Measurements from ENCODE around the gene CYP4X1.
"Not testable (repeated sequence)": the region's sequence is repeated elsewhere in the genome, so short reads cannot be mapped to it uniquely, and the experiment has no call there.

The CYP4X1 gene

GRCh38 chr1:47023268-47024140, at the start of gene CYP4X1:
Gene CYP4X1 (plus strand): TSS chr1:47023669. CDS start chr1:47023818, 149 bp downstream.
- DNase-seq (ENCODE audit: low read depth in 2 of 3, low spot score in 2 of 3): no peak

DNA sequence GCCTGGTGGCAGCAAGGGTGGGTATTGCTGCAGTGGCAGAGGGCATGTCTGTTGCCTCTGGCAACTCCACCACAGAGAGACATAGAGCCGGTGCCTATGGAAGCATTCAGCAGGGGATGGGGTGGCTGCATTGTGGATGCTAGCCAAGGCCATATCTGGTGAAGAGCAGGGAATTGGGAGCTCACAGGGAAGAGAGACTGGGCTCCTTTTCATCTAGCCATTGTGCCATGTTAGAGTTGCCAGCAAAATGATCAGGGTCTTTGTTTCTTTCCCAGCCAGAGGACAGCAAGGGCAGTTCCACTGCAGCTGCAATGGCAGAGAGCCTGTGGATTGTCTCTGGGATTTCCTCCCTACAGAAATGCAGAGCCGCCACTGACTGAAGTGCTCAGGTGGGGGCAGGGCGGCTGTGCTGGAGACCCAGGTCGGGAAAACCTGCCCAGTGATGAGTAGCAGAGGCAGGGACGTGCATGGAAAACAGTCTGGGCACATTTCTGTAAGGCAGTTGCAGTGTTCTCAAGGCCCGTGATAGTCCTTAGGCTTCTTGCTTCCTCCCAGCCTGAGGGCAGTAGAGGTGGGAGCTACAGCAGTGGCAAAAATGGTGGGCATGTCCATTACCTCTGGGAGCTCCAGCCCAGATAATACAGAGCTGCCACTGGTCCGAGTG, 40.2 kb upstream of the CYP4X1 start:
- no peak for DNase-seq (ENCODE audit: low read depth in 2 of 3, low spot score in 2 of 3)

DNA sequence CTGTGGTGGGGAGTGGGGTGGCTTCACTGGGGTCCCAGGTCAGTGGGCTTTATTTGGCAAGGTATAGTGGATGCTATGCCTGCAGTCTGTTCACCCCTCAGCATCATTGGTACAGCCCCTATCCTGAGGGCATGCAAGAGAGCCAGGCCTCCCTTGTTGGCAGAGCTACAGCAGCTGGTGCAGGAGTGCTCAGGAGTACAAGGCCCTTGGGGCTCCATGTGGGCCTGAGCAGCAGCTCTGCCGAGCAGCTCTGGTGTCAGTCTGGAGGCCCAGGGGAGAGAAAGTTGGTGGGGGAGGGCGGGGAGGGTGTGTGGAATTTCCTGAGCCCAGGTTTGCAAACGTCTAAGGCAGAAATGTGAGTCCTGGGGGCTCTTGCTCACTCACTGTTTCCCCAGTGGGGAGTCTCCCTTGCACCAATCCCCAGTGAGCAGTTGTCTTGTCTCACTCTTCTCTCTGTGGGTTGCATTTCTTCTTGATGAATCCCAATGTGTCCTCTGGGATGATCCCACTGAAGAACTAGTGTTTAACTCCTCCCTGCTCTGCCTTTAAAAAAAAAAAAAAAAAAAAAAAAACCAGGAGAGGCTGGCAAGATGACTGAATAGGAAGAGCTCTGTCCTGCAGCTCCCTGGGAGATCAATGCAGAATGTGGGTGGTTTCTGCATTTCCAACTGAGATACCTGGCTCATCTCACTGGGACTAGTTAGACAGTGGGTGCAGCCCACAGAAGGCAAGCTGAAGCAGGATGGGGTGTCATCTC, 39.5 kb upstream of the CYP4X1 start:
- no peak for DNase-seq (ENCODE audit: low read depth in 2 of 3, low spot score in 2 of 3)

DNA sequence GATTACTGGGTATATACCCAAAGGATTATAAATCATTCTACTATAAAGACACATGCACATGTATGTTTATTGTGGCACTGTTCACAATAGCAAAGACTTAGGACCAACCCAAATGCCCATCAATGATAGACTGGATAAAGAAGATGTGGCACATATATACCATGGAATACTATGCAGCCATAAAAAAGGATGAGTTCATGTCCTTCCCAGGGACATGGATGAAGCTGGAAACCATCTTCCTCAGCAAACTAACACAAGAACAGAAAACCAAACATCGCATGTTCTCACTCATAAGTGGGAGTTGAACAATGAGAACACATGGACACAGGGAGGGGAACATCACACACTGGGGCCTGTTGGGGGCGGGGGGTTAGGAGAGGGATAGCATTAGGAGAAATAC, 32.9 kb upstream of the CYP4X1 start:
- DNase-seq (ENCODE audit: low read depth in 2 of 3, low spot score in 2 of 3): not testable (repeated sequence)

GRCh38 chr1:46991083-46991923, 32.2 kb upstream of the CYP4X1 start:
- no peak for DNase-seq (ENCODE audit: low read depth in 2 of 3, low spot score in 2 of 3)

- no peak for DNase-seq (ENCODE audit: low read depth in 2 of 3, low spot score in 2 of 3)
These were observed 26.7 kb upstream of the CYP4X1 start for GRCh38 chr1:46996659-46997281.

GRCh38 chr1:47002211-47002610, 21.3 kb upstream of the CYP4X1 start:
- no peak for DNase-seq (ENCODE audit: low read depth in 2 of 3, low spot score in 2 of 3)

- DNase-seq (ENCODE audit: low read depth in 2 of 3, low spot score in 2 of 3): no peak
These were observed 19.5 kb upstream of the CYP4X1 start for GRCh38 chr1:47003896-47004403.

- not testable (repeated sequence) for DNase-seq (ENCODE audit: low read depth in 2 of 3, low spot score in 2 of 3)
These were observed 17.0 kb upstream of the CYP4X1 start for GRCh38 chr1:47006437-47006836.

GRCh38 chr1:47013293-47013692, 10.2 kb upstream of the CYP4X1 start:
- DNase-seq (ENCODE audit: low read depth in 2 of 3, low spot score in 2 of 3): no peak

GRCh38 chr1:47021070-47021469, 2.4 kb upstream of the CYP4X1 start:
- DNase-seq (ENCODE audit: low read depth in 2 of 3, low spot score in 2 of 3): no peak

GRCh38 chr1:47024141-47024801, 802 bp downstream of the CYP4X1 start:
- no peak for DNase-seq (ENCODE audit: low read depth in 2 of 3, low spot score in 2 of 3)

DNA sequence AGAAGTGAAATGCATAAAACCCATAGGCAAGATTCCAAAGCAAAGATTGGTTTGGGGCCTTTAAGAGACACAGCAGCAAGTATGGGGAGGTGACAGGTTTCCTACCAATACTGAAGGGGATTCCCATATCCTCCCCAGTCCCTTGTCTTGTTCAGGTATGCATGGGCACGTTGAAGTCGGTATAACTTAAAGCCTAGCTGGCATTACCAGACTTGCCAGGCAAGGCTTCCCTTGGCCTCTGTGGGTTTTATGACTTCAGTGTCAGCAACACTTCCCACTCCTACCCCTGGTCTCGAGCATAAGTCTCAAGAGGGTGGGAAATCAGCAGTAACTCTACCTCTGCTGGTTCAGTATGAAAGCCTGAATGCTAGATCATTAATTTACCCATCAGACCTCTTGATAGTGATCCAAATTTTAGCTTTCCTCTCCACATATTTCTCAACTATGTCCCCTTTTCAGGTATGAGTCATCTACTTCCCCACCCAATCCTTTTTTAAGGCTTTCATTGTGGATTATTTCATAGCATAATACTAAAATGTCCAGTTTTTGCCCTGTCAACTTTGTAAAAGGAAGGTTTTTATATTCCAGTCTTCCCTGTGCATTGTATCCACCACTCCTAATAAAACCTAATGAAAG, 6.8 kb downstream of the CYP4X1 start:
- DNase-seq (ENCODE audit: low read depth in 2 of 3, low spot score in 2 of 3): no peak

- no peak for DNase-seq (ENCODE audit: low read depth in 2 of 3, low spot score in 2 of 3)
These were observed 7.6 kb downstream of the CYP4X1 start for GRCh38 chr1:47031059-47031458.

DNA sequence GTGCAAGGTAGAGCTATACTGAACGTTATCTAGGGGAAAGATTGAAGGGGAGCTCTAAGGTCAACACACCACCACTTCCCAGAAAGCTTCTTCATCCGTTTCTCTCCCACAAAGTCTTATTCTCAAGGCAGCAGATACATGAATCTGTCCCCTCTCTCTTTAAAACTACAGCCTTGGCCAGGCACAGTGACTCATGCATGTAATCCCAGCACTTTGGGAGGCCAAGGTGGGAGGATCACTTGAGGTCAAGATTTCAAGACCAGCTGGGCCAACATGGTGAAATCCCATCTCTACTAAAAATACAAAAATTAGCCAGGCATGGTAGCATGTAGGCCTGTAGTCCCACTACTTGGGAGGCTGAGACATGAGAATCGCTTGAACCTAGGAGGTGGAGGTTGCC, 8.1 kb downstream of the CYP4X1 start:
- DNase-seq (ENCODE audit: low read depth in 2 of 3, low spot score in 2 of 3): no peak

- no peak for DNase-seq (ENCODE audit: low read depth in 2 of 3, low spot score in 2 of 3)
These were observed 13.3 kb downstream of the CYP4X1 start for GRCh38 chr1:47036764-47037163.

GRCh38 chr1:47059376-47059775, 35.9 kb downstream of the CYP4X1 start:
- DNase-seq (ENCODE audit: low read depth in 2 of 3, low spot score in 2 of 3): no peak

DNA sequence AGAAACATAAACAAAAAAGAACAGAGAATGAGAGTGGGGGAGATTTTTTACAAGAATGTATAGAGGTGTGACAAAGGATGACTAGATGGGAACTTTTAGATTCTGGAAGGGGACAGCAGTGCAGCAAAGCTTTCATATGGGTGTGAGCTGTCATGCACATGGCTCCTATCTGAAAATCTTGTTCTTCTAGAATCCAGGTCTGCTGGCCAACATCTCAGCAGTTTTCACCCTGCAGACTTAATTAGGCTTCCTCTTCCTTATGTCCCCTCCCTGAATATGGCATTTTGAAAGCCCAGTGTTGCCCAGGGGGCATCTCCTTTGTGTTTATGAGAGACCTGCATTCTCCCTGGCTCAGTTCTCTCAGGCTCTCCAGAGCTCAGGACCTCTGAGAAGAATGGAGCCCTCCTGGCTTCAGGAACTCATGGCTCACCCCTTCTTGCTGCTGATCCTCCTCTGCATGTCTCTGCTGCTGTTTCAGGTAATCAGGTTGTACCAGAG, 43.7 kb downstream of the CYP4X1 start, which contains the start of gene CYP4Z1:
TSS of gene CYP4Z1 (plus strand) at position 135 of the 498 bp plus-strand sequence. CDS start at position 395, 260 bp downstream.
- no peak for DNase-seq (ENCODE audit: low read depth in 2 of 3, low spot score in 2 of 3)

DNA sequence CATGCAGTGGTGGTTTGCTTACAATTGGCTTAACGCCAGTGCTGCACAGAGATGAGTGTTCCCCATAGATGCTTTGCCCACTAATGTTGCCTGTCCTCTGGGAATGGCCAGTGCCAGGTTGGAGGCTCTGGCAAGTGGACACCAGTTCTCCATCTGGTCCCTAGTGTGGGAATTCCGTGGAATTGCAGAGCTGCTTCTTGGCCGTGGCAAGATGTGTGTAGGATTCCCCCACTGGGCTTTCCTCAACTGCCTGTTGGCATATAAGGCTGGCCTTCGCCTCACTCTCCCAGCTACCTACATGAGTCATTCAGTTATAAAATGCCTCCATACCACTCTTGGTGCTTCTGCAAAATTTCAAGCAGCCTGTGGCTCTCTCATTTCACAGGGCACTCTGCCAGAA, 45.6 kb downstream of the CYP4X1 start:
- not testable (repeated sequence) for DNase-seq (ENCODE audit: low read depth in 2 of 3, low spot score in 2 of 3)
